Measurements from ENCODE around the gene ZNF536.

Gene ZNF536

DNA sequence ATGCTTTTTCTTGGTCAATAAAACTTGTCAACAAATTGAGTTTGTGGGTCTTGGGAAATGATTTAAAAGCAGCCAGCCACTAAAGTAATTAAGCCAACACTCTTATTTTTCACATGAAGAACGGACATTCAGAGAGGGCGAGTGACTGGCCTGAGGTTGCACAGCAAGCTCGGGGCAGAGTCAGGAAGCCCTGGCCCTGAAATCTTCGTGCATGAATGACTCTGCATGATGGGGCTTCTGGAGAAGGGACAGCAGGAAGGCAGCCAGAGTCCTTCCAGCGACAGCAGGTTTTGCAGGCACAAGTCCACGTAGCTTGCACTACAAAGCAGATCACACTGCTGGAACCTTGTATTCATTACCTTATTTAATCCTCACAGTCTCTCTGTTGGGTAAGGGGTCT lies 232.5 kb downstream of the ZNF536 start:
- TF ChIP-seq GATA2 (IDR thresholded peaks at IDR 0.05; ENCODE audit: low read depth, low read length) (no peak), GATA3 (IDR thresholded peaks at IDR 0.05; ENCODE audit: low read depth, low read length) (no peak)

DNA sequence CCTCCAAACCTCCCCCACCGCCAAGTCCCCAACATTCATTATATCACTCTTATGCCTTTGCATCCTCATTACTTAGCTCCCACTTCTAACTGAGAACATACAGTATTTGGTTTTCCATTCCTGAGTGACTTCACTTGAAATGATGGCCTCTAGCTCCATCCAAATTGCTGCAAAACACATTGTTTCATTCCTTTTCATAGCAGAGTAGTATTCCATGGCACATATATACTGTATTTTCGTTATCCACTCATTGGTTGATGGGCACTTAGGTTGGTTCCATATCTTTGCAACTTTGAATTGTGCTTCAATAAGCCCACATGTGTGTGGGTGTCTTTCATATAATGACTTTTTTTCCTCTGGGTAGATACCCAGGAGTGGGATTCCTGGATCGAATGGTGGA lies 233.1 kb downstream of the ZNF536 start:
- TF ChIP-seq GATA2 (IDR thresholded peaks at IDR 0.05; ENCODE audit: low read depth, low read length) = no peak
- TF ChIP-seq GATA3 (IDR thresholded peaks at IDR 0.05; ENCODE audit: low read depth, low read length) = no peak

DNA sequence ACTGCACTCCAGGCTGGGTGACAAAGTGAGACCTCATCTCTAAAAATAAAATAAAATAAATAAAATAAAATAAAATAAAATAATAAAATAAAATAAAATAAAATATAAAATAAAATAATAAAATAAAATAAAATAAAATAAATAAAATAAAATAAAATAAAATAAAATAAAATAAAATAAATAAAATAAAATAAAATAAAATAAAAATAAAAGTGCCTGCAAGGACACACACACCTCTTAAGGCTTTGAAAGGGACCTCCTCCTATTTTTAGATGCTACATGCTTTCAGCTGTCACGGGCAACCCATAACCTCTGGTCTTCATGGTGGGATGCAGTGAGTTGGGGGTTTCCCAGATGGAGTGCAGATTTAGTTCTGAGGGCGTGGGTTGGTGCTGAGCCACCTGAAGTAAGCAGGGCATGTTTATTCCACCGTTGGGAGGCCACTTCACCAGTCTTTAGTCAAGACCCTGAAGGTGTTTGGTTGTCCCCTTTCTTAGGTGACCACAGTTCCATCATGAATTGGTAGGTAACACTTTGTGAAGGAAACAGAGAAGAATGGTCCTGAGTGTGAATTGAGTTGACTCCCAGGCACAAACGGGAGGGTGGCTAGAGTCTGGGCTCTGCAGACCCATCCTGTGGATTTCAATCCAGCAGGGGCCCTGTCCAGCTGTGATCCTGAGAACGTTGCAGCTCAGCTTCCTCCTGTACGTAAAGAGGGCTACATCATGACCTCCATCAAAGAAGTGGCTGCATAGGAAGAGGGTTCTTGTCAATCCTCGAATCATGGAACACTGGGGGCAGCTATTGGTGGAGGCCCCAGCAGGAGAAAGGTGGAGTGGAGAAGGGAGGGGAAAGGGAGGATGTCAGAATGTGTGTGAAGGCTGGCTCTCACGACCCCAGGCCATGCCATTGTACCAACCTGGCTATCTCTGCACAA lies 234.2 kb downstream of the ZNF536 start:
- TF ChIP-seq GATA2 (IDR thresholded peaks at IDR 0.05; ENCODE audit: low read depth, low read length) (no peak), GATA3 (IDR thresholded peaks at IDR 0.05; ENCODE audit: low read depth, low read length) (no peak)

Data from SH-SY5Y (cell line).